ENCODE data around the gene BRD1. TPM values are rescaled to one million over a fixed set of nuclear protein-coding genes. Genes with fewer than 3 reads are reported as not detected.
A peak's percentile ranks its signal among the peaks of the same experiment; 100 is the strongest.

Gene BRD1
- total and polyA plus RNA-seq, 3 experiments from 2014 or later = 4.9 to 35.1 (median 32.9) TPM

DNA sequence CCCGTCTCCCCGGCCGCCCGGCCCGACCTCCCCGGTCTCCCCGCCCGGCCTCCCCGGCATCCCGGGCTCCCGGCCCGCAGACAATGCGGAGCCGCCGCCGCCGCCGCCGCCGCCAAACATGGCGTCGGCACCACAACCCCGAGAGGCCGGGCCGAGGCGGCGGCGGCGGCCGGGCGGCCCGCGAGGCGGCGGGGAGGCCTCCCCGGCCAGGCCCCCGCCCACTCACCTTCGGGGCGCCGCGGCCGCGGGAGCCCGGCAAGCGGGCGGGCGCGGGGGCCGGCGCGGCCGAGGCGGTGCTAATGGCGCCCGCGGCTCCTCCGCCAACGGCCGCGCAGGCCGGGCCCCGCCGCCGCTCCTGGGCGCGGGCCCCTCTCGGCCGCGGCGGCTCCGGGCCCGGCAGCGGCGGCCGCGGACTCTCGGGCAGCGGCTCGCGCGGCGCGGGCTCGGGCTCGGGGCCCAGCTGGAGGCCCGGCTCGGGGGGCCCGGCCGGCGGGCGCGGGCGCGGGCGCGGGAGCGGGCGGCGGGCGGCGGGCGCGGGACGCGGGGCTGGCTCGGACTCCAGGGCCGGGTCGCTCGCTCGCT is 311 bp downstream of the BRD1 start:
- no peak overlapping the region for H3K27ac Mint-ChIP-seq
- H3K36me3 ChIP-seq (ENCODE audit: insufficient read depth, low read length) = peaks cover 11% of the 10 kb centered on the region
- H3K9me3 Mint-ChIP-seq = no peaks in the 10 kb centered on the region
- H3K36me3 Mint-ChIP-seq = peaks cover 4 to 42% (median 11%) of the 10 kb centered on the region in 3 donors
- peaks cover 0 to 4% of the 10 kb centered on the region in 2 donors for H3K27me3 Mint-ChIP-seq
- peaks cover 34 to 54% (median 39%) of the 10 kb centered on the region in 3 donors for H3K4me1 Mint-ChIP-seq
- CTCF ChIA-PET = interaction anchor here (1.0 to 1.8 kb wide), 2 partner anchors 98 to 203 kb away, joined by 3 to 6 read pairs; no protein-coding TSS in a partner anchor
- H3K9me3 ChIP-seq (ENCODE audit: low read length) = no peaks in the 10 kb centered on the region
- POLR2A ChIA-PET = interaction anchor here (0.8 kb wide), 1 partner anchor 15 kb away, joined by 3 read pairs; no protein-coding TSS in a partner anchor
- no peak overlapping the region for H3K4me3 ChIP-seq (ENCODE audit: low read length)
- peak overlapping the region; percentile 78 for H3K27ac ChIP-seq (ENCODE audit: low read depth, low read length)
- H3K27me3 ChIP-seq (ENCODE audit: insufficient read depth, low read length, poor library complexity, severe bottlenecking) = no peaks in the 10 kb centered on the region
- peak overlapping the region in 6 of 7 donors; percentile 24 to 93 (median 69) for H3K4me3 Mint-ChIP-seq
- DNase-seq = peak in 2 of 5 donors; percentile 18 to 36
- H3K4me1 ChIP-seq (ENCODE audit: insufficient read depth, low read length) = peaks cover 28% of the 10 kb centered on the region

DNA sequence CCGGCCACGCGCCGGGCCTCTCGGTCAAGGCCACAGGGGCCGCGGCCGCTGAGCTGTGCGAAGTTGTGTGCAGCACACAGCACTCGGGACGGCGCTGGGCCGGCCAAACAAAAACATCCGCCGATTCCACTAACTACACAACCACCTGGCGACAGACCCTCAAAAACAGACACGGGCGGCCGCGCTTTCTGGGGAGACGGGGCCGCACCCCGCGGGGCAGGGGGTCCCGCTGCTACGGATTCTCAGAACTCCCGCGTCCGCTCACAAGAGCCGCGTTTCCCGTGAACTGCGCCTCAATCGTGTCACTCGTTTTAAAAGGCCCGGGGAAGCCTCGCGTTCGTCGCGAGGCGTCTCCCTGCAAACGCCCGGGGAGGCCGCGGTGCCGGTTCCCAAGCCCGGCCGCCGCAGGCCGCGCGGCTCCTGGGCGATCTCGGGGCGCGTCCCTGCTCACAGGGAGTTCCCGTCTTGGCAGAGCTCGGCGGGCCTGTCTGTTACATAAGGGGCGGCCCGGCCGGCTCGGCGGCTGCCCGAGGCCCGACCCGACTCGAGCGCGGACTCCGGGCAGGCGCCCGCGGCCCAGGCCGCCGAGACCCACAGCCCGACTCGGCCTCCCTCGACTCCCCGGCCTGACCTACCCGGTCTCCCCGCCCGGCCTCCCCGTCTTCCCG is 936 bp downstream of the BRD1 start:
- no peaks in the 10 kb centered on the region for H3K9me3 ChIP-seq (ENCODE audit: low read length)
- peak in 4 of 5 donors; percentile 30 to 64 (median 49) for DNase-seq
- Mint-ChIP-seq H3K27ac (peak overlapping the region; percentile 79 to 98 (median 96)), H3K27me3 (peaks cover 0 to 4% of the 10 kb centered on the region in 2 donors), H3K4me3 (peak overlapping the region; percentile 91 to 98 (median 93)), H3K36me3 (peaks cover 4 to 47% (median 11%) of the 10 kb centered on the region in 3 donors), H3K9me3 (no peaks in the 10 kb centered on the region), H3K4me1 (peaks cover 34 to 59% (median 39%) of the 10 kb centered on the region in 3 donors)
- CTCF ChIA-PET = interaction anchor here (0.9 to 1.8 kb wide), 6 partner anchors 12 to 204 kb away, joined by 3 to 6 read pairs (median 4); no protein-coding TSS in a partner anchor
- peaks cover 28% of the 10 kb centered on the region for H3K4me1 ChIP-seq (ENCODE audit: insufficient read depth, low read length)
- peak overlapping the region; percentile 84 for H3K4me3 ChIP-seq (ENCODE audit: low read length)
- H3K27me3 ChIP-seq (ENCODE audit: insufficient read depth, low read length, poor library complexity, severe bottlenecking) = no peaks in the 10 kb centered on the region
- peak overlapping the region; percentile 78 for H3K27ac ChIP-seq (ENCODE audit: low read depth, low read length)
- POLR2A ChIA-PET = interaction anchor here (0.6 to 1.4 kb wide), 4 partner anchors 14 to 91 kb away, joined by 3 to 5 read pairs (median 4); partner anchors contain the start of genes ALG12 and CRELD2
- peaks cover 11% of the 10 kb centered on the region for H3K36me3 ChIP-seq (ENCODE audit: insufficient read depth, low read length)

DNA sequence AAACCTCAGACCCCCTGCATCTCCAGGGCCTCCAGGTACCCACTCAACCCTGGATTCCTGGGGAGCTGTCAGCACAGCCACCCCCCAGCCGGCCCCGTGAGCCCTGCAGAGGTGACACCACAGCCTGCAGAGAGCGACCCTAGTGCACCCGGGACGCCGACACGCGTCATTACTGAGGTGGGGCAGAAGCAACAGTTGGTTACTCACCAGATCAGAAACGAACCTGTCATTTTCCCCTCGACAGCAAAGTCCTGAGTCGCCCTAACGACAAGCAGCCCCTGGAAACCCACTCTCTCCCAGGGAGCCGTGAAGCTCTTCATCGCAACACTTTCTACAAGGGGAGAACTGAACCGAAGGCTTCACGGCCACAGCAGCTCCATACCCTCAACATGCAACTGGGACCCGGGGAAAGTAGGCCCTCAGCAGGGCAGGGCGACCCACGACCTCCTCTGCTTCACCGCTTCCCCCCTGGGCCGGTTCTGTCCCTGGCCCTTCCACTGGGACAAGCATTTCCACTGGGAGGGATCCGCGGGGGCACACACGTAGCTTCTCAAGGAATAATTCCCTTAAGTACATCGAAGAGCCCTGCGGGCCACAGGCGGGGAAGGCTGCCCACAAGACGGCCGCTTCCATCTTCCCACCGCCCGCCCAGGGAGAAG is 1.6 kb downstream of the BRD1 start:
- Histone ChIP-seq H3K9me3 (ENCODE audit: low read length) (no peaks in the 10 kb centered on the region), H3K27ac (ENCODE audit: low read depth, low read length) (peak overlapping the region; percentile 78), H3K36me3 (ENCODE audit: insufficient read depth, low read length) (peaks cover 14% of the 10 kb centered on the region), H3K27me3 (ENCODE audit: insufficient read depth, low read length, poor library complexity, severe bottlenecking) (no peaks in the 10 kb centered on the region), H3K4me1 (ENCODE audit: insufficient read depth, low read length) (peaks cover 33% of the 10 kb centered on the region), H3K4me3 (ENCODE audit: low read length) (peak overlapping the region; percentile 84)
- ChIA-PET POLR2A (interaction anchor here (0.6 to 1.4 kb wide), 4 partner anchors 23 to 92 kb away, joined by 4 to 5 read pairs (median 4); partner anchors contain the start of genes ALG12 and CRELD2), CTCF (interaction anchor here (0.9 to 1.8 kb wide), 7 partner anchors 12 to 204 kb away, joined by 3 to 6 read pairs (median 3); no protein-coding TSS in a partner anchor)
- H3K9me3 Mint-ChIP-seq = no peaks in the 10 kb centered on the region
- peaks cover 4 to 54% (median 11%) of the 10 kb centered on the region in 3 donors for H3K36me3 Mint-ChIP-seq
- H3K4me1 Mint-ChIP-seq = peaks cover 34 to 64% (median 40%) of the 10 kb centered on the region in 3 donors
- H3K4me3 Mint-ChIP-seq = peak overlapping the region; percentile 91 to 98 (median 93)
- peak; percentile 44 to 84 (median 69) for DNase-seq
- H3K27ac Mint-ChIP-seq = peak overlapping the region; percentile 79 to 98 (median 96)
- peaks cover 0 to 4% of the 10 kb centered on the region in 2 donors for H3K27me3 Mint-ChIP-seq

DNA sequence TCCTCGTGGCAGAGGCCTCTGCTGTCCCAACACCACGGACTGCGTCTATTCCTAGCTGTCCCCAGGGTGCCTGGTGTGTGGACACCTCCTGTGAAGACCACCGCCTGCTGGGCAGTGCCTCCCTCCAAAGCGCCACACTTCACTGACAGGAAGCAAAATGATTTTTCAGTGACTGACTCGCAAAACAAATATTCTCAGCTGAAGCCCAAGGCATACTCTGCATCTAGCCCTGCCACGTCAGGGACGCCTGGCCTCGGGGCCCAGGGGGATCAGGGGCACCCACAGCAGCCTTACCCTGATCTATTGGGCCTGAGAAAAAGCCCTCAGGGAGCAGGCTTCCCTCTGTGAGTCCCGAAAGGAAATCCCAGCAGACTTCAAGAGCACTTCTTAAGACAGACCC is 2.2 kb downstream of the BRD1 start:
- no peaks in the 10 kb centered on the region for H3K9me3 ChIP-seq (ENCODE audit: low read length)
- H3K27ac Mint-ChIP-seq = peak overlapping the region; percentile 79 to 98 (median 96)
- peaks cover 38% of the 10 kb centered on the region for H3K4me1 ChIP-seq (ENCODE audit: insufficient read depth, low read length)
- ChIA-PET POLR2A (interaction anchor here (0.6 to 1.4 kb wide), 2 partner anchors 23 to 30 kb away, joined by 4 to 5 read pairs; no protein-coding TSS in a partner anchor), CTCF (interaction anchor here (0.9 to 1.8 kb wide), 5 partner anchors 12 to 205 kb away, joined by 3 to 6 read pairs (median 3); no protein-coding TSS in a partner anchor)
- H3K9me3 Mint-ChIP-seq = no peaks in the 10 kb centered on the region
- peaks cover 40 to 71% (median 46%) of the 10 kb centered on the region in 3 donors for H3K4me1 Mint-ChIP-seq
- no peaks in the 10 kb centered on the region for H3K27me3 ChIP-seq (ENCODE audit: insufficient read depth, low read length, poor library complexity, severe bottlenecking)
- no peak for DNase-seq
- peaks cover 4 to 60% (median 13%) of the 10 kb centered on the region in 3 donors for H3K36me3 Mint-ChIP-seq
- H3K36me3 ChIP-seq (ENCODE audit: insufficient read depth, low read length) = peaks cover 20% of the 10 kb centered on the region
- peak overlapping the region; percentile 84 for H3K4me3 ChIP-seq (ENCODE audit: low read length)
- peak overlapping the region; percentile 78 for H3K27ac ChIP-seq (ENCODE audit: low read depth, low read length)
- peak overlapping the region; percentile 91 to 98 (median 93) for H3K4me3 Mint-ChIP-seq
- peaks cover 0 to 4% of the 10 kb centered on the region in 2 donors for H3K27me3 Mint-ChIP-seq

DNA sequence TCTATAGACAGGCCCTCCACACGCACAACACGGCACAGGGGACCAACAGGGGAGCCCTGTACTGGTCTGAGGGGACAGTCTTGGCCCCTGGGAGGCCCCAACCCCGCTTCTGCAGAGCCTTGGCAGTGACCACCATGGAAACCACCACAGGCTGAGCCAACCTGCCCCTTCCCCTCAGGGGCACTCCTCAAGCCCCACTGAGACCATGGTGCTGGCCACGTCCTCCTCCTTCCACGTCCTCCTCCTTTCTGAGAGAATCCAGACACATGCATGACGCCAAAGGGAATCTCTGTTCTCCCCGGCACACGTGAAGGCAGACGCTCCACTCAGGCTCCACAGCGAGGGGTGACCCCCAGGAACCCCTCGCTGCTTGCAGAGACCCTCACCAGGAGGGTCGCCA is 2.7 kb downstream of the BRD1 start:
- Mint-ChIP-seq H3K27ac (peak overlapping the region in 7 of 8 donors; percentile 17 to 97 (median 76)), H3K9me3 (no peaks in the 10 kb centered on the region), H3K4me1 (peaks cover 43 to 74% (median 48%) of the 10 kb centered on the region in 3 donors), H3K4me3 (peak overlapping the region; percentile 54 to 98 (median 93)), H3K27me3 (peaks cover 0 to 4% of the 10 kb centered on the region in 2 donors), H3K36me3 (peaks cover 4 to 65% (median 13%) of the 10 kb centered on the region in 3 donors)
- H3K4me3 ChIP-seq (ENCODE audit: low read length) = no peak overlapping the region
- H3K9me3 ChIP-seq (ENCODE audit: low read length) = no peaks in the 10 kb centered on the region
- no peak overlapping the region for H3K27ac ChIP-seq (ENCODE audit: low read depth, low read length)
- ChIA-PET CTCF (interaction anchor here (1.8 kb wide), 1 partner anchor 91 kb away, joined by 4 read pairs; no protein-coding TSS in a partner anchor), POLR2A (no interaction called here)
- DNase-seq = no peak
- peaks cover 43% of the 10 kb centered on the region for H3K4me1 ChIP-seq (ENCODE audit: insufficient read depth, low read length)
- H3K27me3 ChIP-seq (ENCODE audit: insufficient read depth, low read length, poor library complexity, severe bottlenecking) = no peaks in the 10 kb centered on the region
- H3K36me3 ChIP-seq (ENCODE audit: insufficient read depth, low read length) = peaks cover 25% of the 10 kb centered on the region

DNA sequence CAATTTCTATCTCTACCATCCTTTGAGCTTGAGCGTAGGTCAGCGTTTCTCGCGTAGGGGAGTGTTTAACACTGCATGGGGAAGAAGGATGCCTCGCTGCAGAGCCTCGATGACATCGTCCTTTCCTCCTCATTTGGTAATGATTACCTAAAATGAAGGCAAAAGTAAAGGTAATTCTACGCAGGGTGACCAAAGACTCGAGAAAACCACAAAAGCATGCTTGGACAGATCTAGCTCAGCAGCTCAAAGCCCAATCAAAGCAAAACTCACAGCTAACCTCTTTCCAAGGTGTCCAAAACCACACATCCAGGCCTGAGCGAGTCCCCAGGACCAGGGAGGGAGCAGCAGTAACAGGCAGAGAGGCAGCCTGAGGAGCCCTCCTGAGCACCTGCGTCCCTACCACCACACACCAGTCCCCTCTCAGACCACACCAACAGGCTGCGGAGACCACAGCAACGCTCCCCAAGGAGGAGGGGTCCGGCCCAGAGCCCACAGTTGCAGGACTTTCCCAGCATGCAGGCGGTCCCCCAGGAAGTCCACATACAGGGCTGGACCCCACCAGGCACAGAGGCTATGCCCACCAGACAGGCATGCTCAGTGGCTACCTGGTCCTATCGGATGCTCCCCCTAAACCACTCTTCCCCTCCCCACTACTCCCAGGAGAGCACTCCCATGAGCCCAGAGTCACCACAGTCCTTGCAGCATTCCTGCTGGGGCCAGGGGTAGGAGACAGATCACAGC is 3.3 kb downstream of the BRD1 start:
- DNase-seq = no peak
- Histone ChIP-seq H3K27ac (ENCODE audit: low read depth, low read length) (no peak overlapping the region), H3K27me3 (ENCODE audit: insufficient read depth, low read length, poor library complexity, severe bottlenecking) (no peaks in the 10 kb centered on the region), H3K36me3 (ENCODE audit: insufficient read depth, low read length) (peaks cover 26% of the 10 kb centered on the region), H3K4me3 (ENCODE audit: low read length) (no peak overlapping the region), H3K4me1 (ENCODE audit: insufficient read depth, low read length) (peaks cover 43% of the 10 kb centered on the region), H3K9me3 (ENCODE audit: low read length) (no peaks in the 10 kb centered on the region)
- ChIA-PET POLR2A (no interaction called here), CTCF (no interaction called here)
- peaks cover 41 to 71% (median 45%) of the 10 kb centered on the region in 3 donors for H3K4me1 Mint-ChIP-seq
- peak overlapping the region in 7 of 8 donors; percentile 20 to 95 (median 71) for H3K27ac Mint-ChIP-seq
- peaks cover 4 to 68% (median 11%) of the 10 kb centered on the region in 3 donors for H3K36me3 Mint-ChIP-seq
- no peaks in the 10 kb centered on the region for H3K9me3 Mint-ChIP-seq
- peaks cover 0 to 4% of the 10 kb centered on the region in 2 donors for H3K27me3 Mint-ChIP-seq
- H3K4me3 Mint-ChIP-seq = peak overlapping the region; percentile 54 to 98 (median 93)
